WTC11 (cell line): ENCODE data around the gene PLIN3. TPM values are rescaled to one million over a fixed set of nuclear protein-coding genes. Genes with fewer than 3 reads are reported as not detected.

Experiments used
- ATAC-seq: fragments of 200-7000 bp; cut with Tn5 transposase; 2 replicates; pipeline ENCODE4 v1.10.0; 2021; ENCODE audit warnings: mild to moderate bottlenecking, moderate library complexity
- CTCF ChIA-PET: fragments of 300-600 bp; sonication (Branson Sonifier 250); formaldehyde crosslinking; loops from one replicate; lab custom pipeline; 2021; ENCODE audit warnings: antibody characterized with exemption; lab: Charles Lee
- POLR2A ChIA-PET: fragments of 350-600 bp; sonication (Branson Sonifier 250); formaldehyde crosslinking; loops from one replicate; lab custom pipeline; 2021; ENCODE audit warnings: antibody characterized with exemption; lab: Charles Lee
- DNase-seq: peaks from one replicate; pipeline ENCODE4 v3.0.0; 2021; ENCODE audit warnings: low spot score
- H3K27ac Mint-ChIP-seq: 2 replicates; pipeline ENCODE4 v1.8.0; 2021; ENCODE audit warnings: mixed read lengths
- H3K27me3 Mint-ChIP-seq: 2 replicates; pipeline ENCODE4 v1.8.0; 2021; ENCODE audit warnings: low read depth, mild to moderate bottlenecking, moderate library complexity, mixed read lengths
- H3K36me3 Mint-ChIP-seq: 2 replicates; pipeline ENCODE4 v1.8.0; 2021; ENCODE audit warnings: mixed read lengths
- H3K4me1 Mint-ChIP-seq: 2 replicates; pipeline ENCODE4 v1.8.0; 2022; ENCODE audit warnings: mixed read lengths
- H3K4me3 Mint-ChIP-seq: 2 replicates; pipeline ENCODE4 v1.8.0; 2021; ENCODE audit warnings: mild to moderate bottlenecking, moderate library complexity, mixed read lengths
- H3K9me3 Mint-ChIP-seq: 2 replicates; pipeline ENCODE4 v1.8.0; 2021; ENCODE audit warnings: mixed read lengths
- AFF4 ChIP-seq: sonication (generic); formaldehyde crosslinking; IDR thresholded peaks from 2 replicates; pipeline ENCODE4 v1.8.1; 2023; ENCODE audit warnings: mild to moderate bottlenecking, missing genetic modification reagents, borderline replicate concordance
- AR ChIP-seq: fragments of 250-450 bp; sonication (Bioruptor Pico); IDR thresholded peaks from 2 replicates; pipeline ENCODE4 v1.9.0; 2021; ENCODE audit warnings: mild to moderate bottlenecking
- ATF3 ChIP-seq: sonication (generic); formaldehyde crosslinking; conservative IDR thresholded peaks from 2 replicates; pipeline ENCODE4 v1.8.1; 2022; ENCODE audit warnings: mild to moderate bottlenecking, missing genetic modification reagents
- ATF6 ChIP-seq: sonication (generic); formaldehyde crosslinking; IDR thresholded peaks from 2 replicates; pipeline ENCODE4 v1.8.1; 2023; ENCODE audit warnings: mild to moderate bottlenecking, missing genetic modification reagents
- CDX4 ChIP-seq: fragments of 250-450 bp; sonication (Bioruptor Pico); IDR thresholded peaks from 2 replicates; pipeline ENCODE4 v1.9.0; 2021; ENCODE audit warnings: moderate library complexity, mild to moderate bottlenecking, inconsistent platforms, borderline replicate concordance
- CREM ChIP-seq: sonication (generic); formaldehyde crosslinking; IDR thresholded peaks from 2 replicates; pipeline ENCODE4 v1.8.1; 2022; ENCODE audit warnings: mild to moderate bottlenecking, missing genetic modification reagents, moderate library complexity
- E2F5 ChIP-seq: sonication (generic); formaldehyde crosslinking; IDR thresholded peaks from 2 replicates; pipeline ENCODE4 v1.8.1; 2022; ENCODE audit warnings: mild to moderate bottlenecking, moderate library complexity, missing genetic modification reagents
- KAT7 ChIP-seq: sonication (generic); formaldehyde crosslinking; IDR thresholded peaks from 2 replicates; pipeline ENCODE4 v1.8.1; 2023; ENCODE audit warnings: missing genetic modification reagents, mild to moderate bottlenecking, borderline replicate concordance
- NR1H2 ChIP-seq: sonication (generic); formaldehyde crosslinking; IDR thresholded peaks from 2 replicates; pipeline ENCODE4 v1.9.0; 2021; ENCODE audit warnings: mild to moderate bottlenecking, moderate library complexity, missing genetic modification reagents
- SP1 ChIP-seq: sonication (generic); formaldehyde crosslinking; conservative IDR thresholded peaks from 2 replicates; pipeline ENCODE4 v1.8.1; 2022; ENCODE audit warnings: missing genetic modification reagents
- TEAD4 ChIP-seq: sonication (generic); formaldehyde crosslinking; IDR thresholded peaks from 2 replicates; pipeline ENCODE4 v1.8.0; 2022; ENCODE audit warnings: mild to moderate bottlenecking, missing genetic modification reagents
- ZBTB21 ChIP-seq: sonication (generic); formaldehyde crosslinking; IDR thresholded peaks from 2 replicates; pipeline ENCODE4 v1.8.1; 2023; ENCODE audit warnings: mild to moderate bottlenecking, missing genetic modification reagents, borderline replicate concordance
- ZNF121 ChIP-seq: sonication (generic); formaldehyde crosslinking; IDR thresholded peaks from 2 replicates; pipeline ENCODE4 v1.8.0; 2023; ENCODE audit warnings: missing genetic modification reagents
- ZNF138 ChIP-seq: sonication (generic); formaldehyde crosslinking; conservative IDR thresholded peaks from 2 replicates; pipeline ENCODE4 v1.8.1; 2022; ENCODE audit warnings: mild to moderate bottlenecking, moderate library complexity, missing genetic modification reagents
- ZNF232 ChIP-seq: sonication (generic); formaldehyde crosslinking; IDR thresholded peaks from 2 replicates; pipeline ENCODE4 v1.8.0; 2022; ENCODE audit warnings: mild to moderate bottlenecking, missing genetic modification reagents
- ZNF416 ChIP-seq: fragments of 250-450 bp; sonication (Bioruptor Pico); IDR thresholded peaks from 2 replicates; pipeline ENCODE4 v1.9.0; 2021; ENCODE audit warnings: mild to moderate bottlenecking, inconsistent platforms
- total RNA-seq: library from RNA; stranded (reverse); gene quantifications from 3 replicates; pipeline ENCODE4 v1.2.3, GENCODE V29; 2021
- TF ChIP-seq, protein P1 (sequence below): sonication (generic); formaldehyde crosslinking; IDR thresholded peaks from 2 replicates; pipeline ENCODE4 v1.8.1; 2023; ENCODE audit warnings: mild to moderate bottlenecking, missing genetic modification reagents
- TF ChIP-seq, protein P2 (sequence below): sonication (generic); formaldehyde crosslinking; IDR thresholded peaks from 2 replicates; pipeline ENCODE4 v1.8.1; 2022; ENCODE audit warnings: mild to moderate bottlenecking, missing genetic modification reagents, moderate library complexity, borderline replicate concordance
- TF ChIP-seq, protein P3 (sequence below): sonication (generic); formaldehyde crosslinking; IDR thresholded peaks from 2 replicates; pipeline ENCODE4 v1.8.1; 2023; ENCODE audit warnings: mild to moderate bottlenecking, missing genetic modification reagents, moderate library complexity

The PLIN3 gene
- total RNA-seq, 1 experiment from 2014 or later: 61.3 TPM

DNA sequence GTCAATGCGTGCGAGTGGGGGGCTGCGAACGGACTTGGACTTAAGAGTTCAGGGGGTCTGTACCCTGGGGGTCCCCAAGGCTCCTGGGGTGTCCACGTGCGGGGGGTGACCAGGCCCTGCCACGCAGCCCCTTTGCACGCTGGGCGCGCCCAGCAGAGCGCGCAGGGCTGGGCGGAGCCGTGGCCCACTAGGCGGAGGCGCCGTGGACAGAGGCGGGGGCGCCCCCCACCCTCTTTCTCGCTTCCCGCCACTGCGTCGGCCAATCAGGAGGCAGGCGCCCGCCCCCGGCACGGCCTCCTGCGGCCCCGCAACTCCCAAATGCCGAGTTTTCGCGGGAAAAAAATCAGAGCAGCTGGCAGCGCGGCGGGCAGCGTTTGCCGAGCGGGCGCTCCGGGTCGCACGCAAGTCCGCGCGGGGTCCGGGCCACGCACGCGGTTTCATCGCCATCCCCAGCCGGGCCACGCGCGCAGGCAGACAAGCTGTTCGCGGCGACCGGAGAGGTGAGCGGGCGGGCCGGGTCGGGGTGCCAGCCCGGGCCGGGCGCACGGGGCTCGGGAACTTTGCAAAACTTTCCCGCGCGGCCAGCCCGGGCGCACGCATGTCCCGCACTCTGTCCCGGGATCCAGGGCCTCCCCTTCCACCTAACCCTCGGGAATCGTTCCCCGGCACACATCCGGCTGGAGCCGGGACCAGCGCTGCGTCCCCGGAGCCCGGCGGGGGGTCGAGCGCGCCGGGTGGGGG, 41.9 kb upstream of the PLIN3 start, which contains the start of gene UHRF1 (continued):
- TF ChIP-seq ATF3: no peak
- no peak for TF ChIP-seq ZBTB21 (CRISPR knock-in tag)

- Mint-ChIP-seq H3K27me3 (peaks cover 28% of the 10 kb centered on the region), H3K4me3 (peak overlapping the region; percentile 43), H3K27ac (no peak overlapping the region), H3K9me3 (no peaks in the 10 kb centered on the region), H3K4me1 (peaks cover 22% of the 10 kb centered on the region), H3K36me3 (peaks cover 3% of the 10 kb centered on the region; the same call in 1 of the 2 replicates)
- ATAC-seq (no peak), DNase-seq (no peak)
- CTCF ChIA-PET: interaction anchor here (0.7 to 1.2 kb wide), 3 partner anchors 57 to 99 kb away, joined by 3 to 4 read pairs (median 3); no protein-coding TSS in a partner anchor
- POLR2A ChIA-PET: interaction anchor here (0.6 kb wide), 1 partner anchor 36 kb away, joined by 4 read pairs; no protein-coding TSS in a partner anchor
- TF ChIP-seq AR (CRISPR knock-in tag): no peak
- no peak for TF ChIP-seq KAT7
- TF ChIP-seq ATF6 (CRISPR knock-in tag): no peak
- no peak for TF ChIP-seq CREM
- TF ChIP-seq, protein P1, sequence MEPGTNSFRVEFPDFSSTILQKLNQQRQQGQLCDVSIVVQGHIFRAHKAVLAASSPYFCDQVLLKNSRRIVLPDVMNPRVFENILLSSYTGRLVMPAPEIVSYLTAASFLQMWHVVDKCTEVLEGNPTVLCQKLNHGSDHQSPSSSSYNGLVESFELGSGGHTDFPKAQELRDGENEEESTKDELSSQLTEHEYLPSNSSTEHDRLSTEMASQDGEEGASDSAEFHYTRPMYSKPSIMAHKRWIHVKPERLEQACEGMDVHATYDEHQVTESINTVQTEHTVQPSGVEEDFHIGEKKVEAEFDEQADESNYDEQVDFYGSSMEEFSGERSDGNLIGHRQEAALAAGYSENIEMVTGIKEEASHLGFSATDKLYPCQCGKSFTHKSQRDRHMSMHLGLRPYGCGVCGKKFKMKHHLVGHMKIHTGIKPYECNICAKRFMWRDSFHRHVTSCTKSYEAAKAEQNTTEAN (CRISPR knock-in tag): no peak
- TF ChIP-seq, protein P2, sequence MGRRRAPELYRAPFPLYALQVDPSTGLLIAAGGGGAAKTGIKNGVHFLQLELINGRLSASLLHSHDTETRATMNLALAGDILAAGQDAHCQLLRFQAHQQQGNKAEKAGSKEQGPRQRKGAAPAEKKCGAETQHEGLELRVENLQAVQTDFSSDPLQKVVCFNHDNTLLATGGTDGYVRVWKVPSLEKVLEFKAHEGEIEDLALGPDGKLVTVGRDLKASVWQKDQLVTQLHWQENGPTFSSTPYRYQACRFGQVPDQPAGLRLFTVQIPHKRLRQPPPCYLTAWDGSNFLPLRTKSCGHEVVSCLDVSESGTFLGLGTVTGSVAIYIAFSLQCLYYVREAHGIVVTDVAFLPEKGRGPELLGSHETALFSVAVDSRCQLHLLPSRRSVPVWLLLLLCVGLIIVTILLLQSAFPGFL: no peak
- TF ChIP-seq CDX4 (CRISPR knock-in tag): no peak
- no peak for TF ChIP-seq NR1H2 (CRISPR knock-in tag)
- TF ChIP-seq ZNF232 (CRISPR knock-in tag): no peak
- no peak for TF ChIP-seq E2F5 (CRISPR knock-in tag)
- no peak for TF ChIP-seq TEAD4 (CRISPR knock-in tag)
- TF ChIP-seq AFF4 (CRISPR knock-in tag): no peak
- TF ChIP-seq ZBTB21 (CRISPR knock-in tag): no peak
- TF ChIP-seq ZNF138 (CRISPR knock-in tag): no peak
- no peak for TF ChIP-seq ZNF416 (CRISPR knock-in tag)
- TF ChIP-seq SP1: no peak
- TF ChIP-seq, protein P3, sequence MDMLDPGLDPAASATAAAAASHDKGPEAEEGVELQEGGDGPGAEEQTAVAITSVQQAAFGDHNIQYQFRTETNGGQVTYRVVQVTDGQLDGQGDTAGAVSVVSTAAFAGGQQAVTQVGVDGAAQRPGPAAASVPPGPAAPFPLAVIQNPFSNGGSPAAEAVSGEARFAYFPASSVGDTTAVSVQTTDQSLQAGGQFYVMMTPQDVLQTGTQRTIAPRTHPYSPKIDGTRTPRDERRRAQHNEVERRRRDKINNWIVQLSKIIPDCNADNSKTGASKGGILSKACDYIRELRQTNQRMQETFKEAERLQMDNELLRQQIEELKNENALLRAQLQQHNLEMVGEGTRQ (CRISPR knock-in tag): no peak
- TF ChIP-seq ZNF121 (CRISPR knock-in tag): no peak
Measured at GRCh38 chr19:4908781-4909155, 41.3 kb upstream of the PLIN3 start.
